ENCODE results near the gene FLOT2.

DNA sequence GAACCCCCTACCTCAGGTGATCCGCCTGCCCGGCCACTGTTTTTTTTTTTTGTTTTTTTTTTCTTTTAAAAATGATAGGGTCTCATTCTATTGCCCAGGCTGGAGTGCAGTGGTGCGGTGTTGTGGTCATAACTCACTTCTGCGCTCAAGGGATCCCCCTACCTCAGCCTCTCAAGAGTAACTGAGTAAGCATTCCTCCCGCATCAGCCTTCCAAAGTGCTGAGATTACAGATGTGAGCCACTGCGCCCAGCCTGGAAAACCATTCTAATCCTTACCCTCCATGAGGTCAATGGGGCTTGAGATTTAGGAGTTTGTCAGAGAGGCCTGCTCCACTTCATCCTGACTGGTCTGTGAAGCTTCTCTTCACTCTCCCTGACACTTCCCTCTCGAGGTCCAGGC is 30.3 kb downstream of the FLOT2 start:
- TF ChIP-seq GATA2 (IDR thresholded peaks at IDR 0.05; ENCODE audit: low read depth, low read length) (no peak), GATA3 (IDR thresholded peaks at IDR 0.05; ENCODE audit: low read depth, low read length) (no peak)
